ENCODE results near the gene YY1. TPM values are rescaled to one million over a fixed set of nuclear protein-coding genes. Genes with fewer than 3 reads are reported as not detected.
"Not testable (repeated sequence)": the region's sequence is repeated elsewhere in the genome, so short reads cannot be mapped to it uniquely, and the experiment has no call there.

YY1 gene
- total and polyA plus RNA-seq, 9 of the 15 experiments (the other 6 are each of a cell fraction or from before 2014, with no cell fraction given): 20.8 to 74.2 (median 46.7) TPM

- CTCF ChIA-PET (ENCODE audit: low intra/inter-chr PET ratio): no interaction called here
- Histone ChIP-seq H3K4me2 (ENCODE audit: insufficient read depth, low read length) (no peak overlapping the region), H2AFZ (ENCODE audit: low read depth, low read length) (no peak overlapping the region), H3K36me3 (ENCODE audit: control insufficient read depth, insufficient read depth, low read length) (no peaks in the 10 kb centered on the region), H3K27ac (ENCODE audit: extremely low read depth, low read depth, low read length) (no peak overlapping the region), H3K4me3 (no peak overlapping the region), H3K9ac (ENCODE audit: insufficient read depth in 1 of 2, low read depth in 2 of 2, low read length in 2 of 2) (no peak overlapping the region), H3K9me3 (replicated peaks; ENCODE audit: control insufficient read depth, insufficient read depth, low read depth, low read length) (no peaks in the 10 kb centered on the region), H3K4me1 (replicated peaks in 1 of 2; ENCODE audit: control insufficient read depth in 2 of 2, insufficient read depth in 2 of 2, low read length in 2 of 2) (peaks cover 6 to 29% of the 10 kb centered on the region in 2 experiments; a peak in 4 of 5 replicates), H3K27me3 (ENCODE audit: control insufficient read depth in 2 of 2, insufficient read depth in 2 of 2, low read length in 2 of 2) (no peaks in the 10 kb centered on the region), H4K20me1 (replicated peaks; ENCODE audit: control insufficient read depth, insufficient read depth, low read length) (no peaks in the 10 kb centered on the region), H3K9me1 (ENCODE audit: control insufficient read depth, insufficient read depth, low read length) (no peaks in the 10 kb centered on the region), H3K79me2 (ENCODE audit: control insufficient read depth, insufficient read depth, low read length) (no peaks in the 10 kb centered on the region)
- peak; percentile 92 for TF ChIP-seq ZNF121 (CRISPR knock-in tag; conservative IDR thresholded peaks at IDR 0.05)
- TF ChIP-seq GATAD2B (IDR thresholded peaks at IDR 0.05; ENCODE audit: borderline replicate concordance): no peak
- TF ChIP-seq ZNF212 (CRISPR knock-in tag; IDR thresholded peaks at IDR 0.05): no peak
- TF ChIP-seq ZNF263 (CRISPR knock-in tag; IDR thresholded peaks at IDR 0.05; ENCODE audit: borderline replicate concordance): peak; percentile 57; the same call in 1 of the 2 replicates
- TF ChIP-seq CTBP1 (IDR thresholded peaks at IDR 0.05; ENCODE audit: borderline replicate concordance): no peak
- TF ChIP-seq PURB (CRISPR knock-in tag; IDR thresholded peaks at IDR 0.05; ENCODE audit: low read depth): no peak
- no peak for TF ChIP-seq TAL1 (IDR thresholded peaks at IDR 0.05)
- peak; percentile 51 for TF ChIP-seq CEBPG (CRISPR knock-in tag; IDR thresholded peaks at IDR 0.05)
- no peak for TF ChIP-seq CEBPG (tag; conservative IDR thresholded peaks at IDR 0.05 in 1 of 2, IDR thresholded peaks at IDR 0.05 in 1 of 2)
- no peak for TF ChIP-seq CREB1 (IDR thresholded peaks at IDR 0.05)
- TF ChIP-seq CREB1 (CRISPR knock-in tag; IDR thresholded peaks at IDR 0.05): no peak
- TF ChIP-seq NR2C1 (IDR thresholded peaks at IDR 0.05): no peak
- TF ChIP-seq NR2C1 (tag; IDR thresholded peaks at IDR 0.05): no peak
- TF ChIP-seq ZNF384 (IDR thresholded peaks at IDR 0.05; ENCODE audit: low read depth, low read length): 0 out of 2 replicates have a peak, but pooled peaks have one; percentile 25
- TF ChIP-seq HINFP (tag; conservative IDR thresholded peaks at IDR 0.05; ENCODE audit: low read depth): no peak
- peak; percentile 63 for TF ChIP-seq CEBPB (tag; IDR thresholded peaks at IDR 0.05)
- DNase-seq (ENCODE audit: extremely low read depth in 1 of 4, low spot score in 3 of 4): no peak
- ATAC-seq: peak; percentile 42
- intact Hi-C loops (cut with micrococcal nuclease) (no loop called here), in situ Hi-C loops (cut with MboI) (no loop called here)
- POLR2A ChIA-PET: interaction anchor here (0.7 to 2.8 kb wide), 5 partner anchors 11 to 82 kb away, joined by 3 to 11 read pairs (median 3); a partner anchor contains a TSS
- BruUV-seq (replicated peaks): no TSS peak
- FAIRE-seq: no peak
- 75% methylated on average over 8 of the region's 9 CpGs for WGBS (ENCODE audit: insufficient coverage, low coverage, missing lambda C conversion rate)
Observed at GRCh38 chr14:100296106-100296651, 57.2 kb downstream of the YY1 start.

GRCh38 chr14:100296729-100297128 is 57.8 kb downstream of the YY1 start:
- FAIRE-seq; BruUV-seq (replicated peaks); CTCF ChIA-PET (ENCODE audit: low intra/inter-chr PET ratio); ATAC-seq; H3K79me2 ChIP-seq (ENCODE audit: control insufficient read depth, insufficient read depth, low read length); DNase-seq (ENCODE audit: extremely low read depth in 1 of 4, low spot score in 3 of 4); H4K20me1 ChIP-seq (replicated peaks; ENCODE audit: control insufficient read depth, insufficient read depth, low read length); H3K27ac ChIP-seq (ENCODE audit: extremely low read depth, low read depth, low read length); H3K9me1 ChIP-seq (ENCODE audit: control insufficient read depth, insufficient read depth, low read length); H2AFZ ChIP-seq (ENCODE audit: low read depth, low read length); H3K36me3 ChIP-seq (ENCODE audit: control insufficient read depth, insufficient read depth, low read length); in situ Hi-C loops (cut with MboI); H3K4me2 ChIP-seq (ENCODE audit: insufficient read depth, low read length); H3K27me3 ChIP-seq (ENCODE audit: control insufficient read depth in 2 of 2, insufficient read depth in 2 of 2, low read length in 2 of 2); H3K9ac ChIP-seq (ENCODE audit: insufficient read depth in 1 of 2, low read depth in 2 of 2, low read length in 2 of 2); intact Hi-C loops (cut with micrococcal nuclease); H3K4me3 ChIP-seq; H3K9me3 ChIP-seq (replicated peaks; ENCODE audit: control insufficient read depth, insufficient read depth, low read depth, low read length): not testable (repeated sequence)
- WGBS (ENCODE audit: insufficient coverage, low coverage, missing lambda C conversion rate): 53% methylated on average over 7 of the region's 11 CpGs
- peaks cover 6 to 29% of the 10 kb centered on the region in 2 experiments; a peak in 4 of 5 replicates for H3K4me1 ChIP-seq (replicated peaks in 1 of 2; ENCODE audit: control insufficient read depth in 2 of 2, insufficient read depth in 2 of 2, low read length in 2 of 2)
- POLR2A ChIA-PET: interaction anchor here (0.7 to 1.0 kb wide), 2 partner anchors 13 to 23 kb away, joined by 3 read pairs; no protein-coding TSS in a partner anchor
